Epidermal melanocyte (primary cell): ENCODE measurements around the gene OR51F2.
"Not testable (repeated sequence)": the region's sequence is repeated elsewhere in the genome, so short reads cannot be mapped to it uniquely, and the experiment has no call there.

Experiments
- DNase-seq: peaks from one replicate; pipeline ENCODE4 v3.0.0; 2011; ENCODE audit warnings: low spot score; ENCODE audit not compliant: insufficient read length

The OR51F2 gene, protein sequence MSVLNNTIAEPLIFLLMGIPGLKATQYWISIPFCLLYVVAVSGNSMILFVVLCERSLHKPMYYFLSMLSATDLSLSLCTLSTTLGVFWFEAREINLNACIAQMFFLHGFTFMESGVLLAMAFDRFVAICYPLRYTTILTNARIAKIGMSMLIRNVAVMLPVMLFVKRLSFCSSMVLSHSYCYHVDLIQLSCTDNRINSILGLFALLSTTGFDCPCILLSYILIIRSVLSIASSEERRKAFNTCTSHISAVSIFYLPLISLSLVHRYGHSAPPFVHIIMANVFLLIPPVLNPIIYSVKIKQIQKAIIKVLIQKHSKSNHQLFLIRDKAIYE

DNA sequence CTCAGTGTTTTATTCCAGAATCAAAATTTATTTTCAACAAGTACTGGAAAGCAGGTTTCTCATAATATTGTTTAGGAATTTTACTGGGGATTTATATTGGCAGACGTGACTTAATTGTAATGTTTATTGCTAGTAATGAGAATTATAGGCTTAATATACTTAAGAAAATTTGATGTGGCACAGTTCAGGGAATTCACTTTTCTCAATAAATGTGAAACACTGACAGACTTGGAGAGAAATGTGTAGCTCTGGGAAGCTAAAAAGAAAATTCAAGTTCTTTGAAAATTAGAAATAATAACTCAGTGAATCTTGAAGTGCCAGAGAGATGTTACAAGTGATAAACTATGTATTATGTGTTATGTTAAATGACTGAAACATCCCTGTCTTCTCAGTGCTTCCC is at the start of gene OR51F2:
TSS of gene OR51F2 (plus strand) at position 301 of the 400 bp plus-strand sequence. CDS start 101 bp downstream, outside the sequence.
- DNase-seq = no peak

DNA sequence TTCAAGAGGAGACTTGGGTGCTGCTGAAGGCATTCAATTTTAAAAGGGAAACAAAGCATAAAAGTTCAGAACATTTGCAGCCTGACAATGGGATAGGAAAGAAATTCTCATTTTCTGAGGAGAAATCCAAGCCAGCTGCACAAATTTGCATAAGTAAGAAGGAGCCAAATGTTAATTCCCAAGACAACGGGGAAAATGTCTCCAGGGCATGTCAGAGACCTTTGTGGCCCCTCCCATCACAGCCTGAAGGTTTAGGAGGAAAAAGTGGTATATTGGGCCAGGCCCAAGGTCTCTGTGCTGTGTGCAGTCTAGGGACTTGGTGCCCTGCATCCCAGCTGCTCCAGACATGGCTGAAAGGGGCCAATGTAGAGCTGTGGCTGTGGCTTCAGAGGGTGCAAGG is 38.7 kb upstream of the OR51F2 start:
- DNase-seq = no peak

DNA sequence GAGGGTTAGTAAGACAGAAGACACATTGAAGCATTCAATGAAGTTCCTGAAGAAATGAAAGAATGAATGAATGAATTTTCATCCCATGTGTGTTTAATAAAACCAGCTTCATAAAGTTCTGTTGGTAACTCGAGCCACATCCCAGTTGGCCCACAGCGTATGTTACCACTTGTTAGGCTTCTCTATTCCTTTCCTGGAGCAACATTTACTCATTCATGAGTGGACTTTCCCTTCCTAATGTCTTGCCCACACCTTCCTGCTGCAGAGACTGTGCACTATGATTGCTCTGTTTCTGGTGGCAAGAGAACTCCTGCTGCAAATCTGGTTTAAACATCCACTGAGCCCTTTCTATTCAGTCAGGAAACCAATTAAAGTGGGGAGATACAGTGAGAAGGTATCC is 23.9 kb upstream of the OR51F2 start:
- no peak for DNase-seq

DNA sequence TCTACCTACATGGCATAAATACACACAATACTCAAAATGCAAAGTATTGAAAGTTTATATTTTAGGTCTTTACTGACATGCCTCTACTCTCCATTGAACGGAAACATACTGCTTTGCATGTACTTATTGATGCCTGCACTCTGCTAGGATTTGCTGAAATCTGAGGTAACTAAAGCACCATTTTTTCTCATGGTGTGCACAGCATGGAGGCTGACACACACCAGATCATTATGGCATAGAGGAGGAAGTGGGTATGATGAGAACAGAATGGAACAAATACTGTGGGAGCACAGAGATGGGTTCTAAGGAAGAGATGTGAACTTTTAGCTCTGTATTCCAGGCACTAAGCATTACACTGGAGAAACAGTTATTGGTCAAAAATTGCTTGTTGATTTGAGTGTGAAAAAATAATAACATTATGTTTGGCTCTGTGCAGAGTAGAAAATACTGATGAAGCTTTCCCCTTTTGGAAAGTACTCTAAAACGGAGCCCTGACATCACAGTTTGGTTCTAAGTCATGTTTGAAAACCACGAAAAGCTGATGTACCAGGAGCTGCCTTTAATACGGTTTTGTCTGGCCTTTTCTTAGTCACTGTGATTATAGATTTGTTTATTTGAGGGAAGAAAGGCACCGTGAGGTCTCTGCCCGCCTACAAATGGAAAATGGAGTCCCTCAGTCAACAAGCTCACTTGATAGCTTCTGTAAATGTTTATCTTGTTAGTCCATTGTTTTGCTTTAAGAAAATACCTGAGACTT is 22.5 kb upstream of the OR51F2 start:
- no peak for DNase-seq

DNA sequence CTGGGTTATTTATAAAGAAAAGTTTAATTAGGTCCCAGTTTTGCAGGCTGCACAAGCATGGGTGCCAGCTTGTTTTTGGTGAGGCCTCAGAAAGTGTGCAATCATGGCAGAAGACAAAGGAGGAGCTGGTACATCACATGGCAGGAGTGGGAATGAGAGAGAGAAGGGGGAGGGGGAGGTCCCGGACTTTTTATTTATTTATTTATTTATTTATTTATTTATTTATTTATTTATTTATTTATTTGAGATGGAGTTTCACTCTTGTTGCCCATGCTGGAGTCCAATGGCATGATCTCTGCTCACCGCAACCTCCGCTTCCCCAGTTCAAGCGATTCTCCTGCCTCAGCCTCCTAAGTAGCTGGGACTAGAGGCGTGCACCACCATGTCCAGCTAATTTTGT is 19.8 kb upstream of the OR51F2 start:
- DNase-seq = not testable (repeated sequence)

DNA sequence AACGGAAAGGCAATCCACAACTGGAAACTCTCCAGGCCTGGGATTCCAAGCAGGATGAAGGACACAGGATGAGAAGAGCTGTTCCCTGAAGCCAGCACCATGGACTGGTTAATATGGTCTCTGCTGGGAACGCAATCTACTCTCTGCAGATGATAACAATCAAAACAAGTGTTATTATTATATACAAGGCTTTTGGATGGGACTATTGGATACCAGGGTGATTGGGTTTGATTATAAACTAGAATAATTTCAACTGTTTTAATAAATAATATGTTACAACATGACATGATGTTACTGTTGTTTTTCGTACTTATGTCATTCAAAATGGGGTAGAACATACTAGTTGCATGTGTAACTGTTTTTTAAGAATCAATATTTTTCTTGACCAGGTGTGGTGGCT is 16.8 kb upstream of the OR51F2 start, which contains the start of gene OR52R1:
TSS of gene OR52R1 (minus strand) at position 101 of the 400 bp plus-strand sequence. CDS start at position 101, 0 bp downstream.
- no peak for DNase-seq

DNA sequence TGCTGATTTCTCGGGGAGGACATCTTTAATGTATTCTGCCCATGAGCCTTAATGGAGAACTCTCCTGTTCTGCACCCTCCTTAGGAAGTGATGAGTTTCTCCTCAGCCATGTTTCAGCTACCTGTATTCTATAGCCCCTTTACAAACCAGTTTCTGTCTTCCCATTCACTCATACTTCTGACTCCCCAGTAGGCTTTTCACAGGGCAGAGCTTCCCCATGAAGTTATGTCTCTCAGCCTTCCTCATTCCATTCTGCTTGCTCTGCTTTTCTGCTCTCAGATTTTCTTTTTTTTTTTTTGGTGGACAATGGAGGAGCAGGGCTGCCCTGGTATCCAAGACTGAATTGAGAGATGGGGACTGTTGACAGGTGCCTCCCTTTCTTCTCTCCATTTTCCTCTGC is 12.6 kb upstream of the OR51F2 start:
- no peak for DNase-seq

DNA sequence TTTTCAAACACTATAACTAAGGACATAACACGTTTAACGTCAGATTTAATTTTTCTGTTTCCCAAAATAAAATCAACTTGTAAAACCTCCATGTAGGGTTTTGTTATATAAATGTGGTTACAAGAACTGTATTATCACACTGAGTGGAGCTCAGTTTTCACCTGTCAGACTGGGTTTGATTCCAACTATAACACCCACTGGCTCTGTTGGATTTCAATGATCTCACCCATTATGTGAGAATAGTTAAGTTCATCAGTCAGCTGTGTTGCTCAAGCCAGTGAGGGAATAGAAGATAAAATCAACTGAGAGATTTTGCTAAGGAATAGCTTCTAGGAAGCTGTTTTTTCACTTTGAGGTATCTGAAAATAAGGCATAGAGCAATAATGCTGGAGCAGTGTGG is 11.9 kb upstream of the OR51F2 start:
- no peak for DNase-seq

DNA sequence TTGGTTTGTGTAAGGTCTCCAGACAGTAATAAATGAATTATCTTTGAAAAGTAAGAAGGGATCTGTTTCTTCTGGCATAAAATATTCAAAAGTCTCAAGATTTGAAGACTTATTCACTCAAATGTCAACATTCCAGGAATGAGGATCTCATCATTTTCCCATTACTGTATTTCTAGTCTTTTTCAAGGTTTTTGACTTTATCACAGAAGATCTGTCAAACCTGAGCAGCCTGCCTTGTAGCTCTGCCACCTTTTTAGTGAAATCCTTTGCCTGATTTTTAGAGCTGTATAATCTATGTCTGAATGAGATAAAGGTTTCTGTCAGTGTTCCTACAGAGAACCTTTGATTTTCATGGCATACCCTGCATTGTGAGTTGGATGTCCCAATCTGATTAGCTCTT is 4.0 kb downstream of the OR51F2 start:
- DNase-seq = no peak

DNA sequence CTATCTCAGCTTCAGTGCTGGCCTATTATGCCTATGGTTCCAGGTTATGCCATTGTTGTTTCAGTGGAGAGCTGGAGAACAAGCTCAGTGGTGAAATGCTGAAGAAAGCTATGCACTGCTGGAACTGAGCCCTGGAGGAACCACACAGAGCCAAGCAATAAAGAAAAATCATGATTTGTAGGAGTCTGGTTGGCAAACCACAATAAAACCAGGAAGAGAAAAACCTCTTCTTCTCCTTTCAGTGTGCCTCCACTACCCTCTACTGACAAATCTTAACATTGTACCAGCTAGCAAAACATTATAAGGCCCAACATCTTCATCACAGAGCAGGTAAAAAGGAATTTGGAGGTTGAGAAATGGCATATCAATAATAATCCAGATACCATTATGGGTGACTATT is 5.3 kb downstream of the OR51F2 start:
- no peak for DNase-seq

DNA sequence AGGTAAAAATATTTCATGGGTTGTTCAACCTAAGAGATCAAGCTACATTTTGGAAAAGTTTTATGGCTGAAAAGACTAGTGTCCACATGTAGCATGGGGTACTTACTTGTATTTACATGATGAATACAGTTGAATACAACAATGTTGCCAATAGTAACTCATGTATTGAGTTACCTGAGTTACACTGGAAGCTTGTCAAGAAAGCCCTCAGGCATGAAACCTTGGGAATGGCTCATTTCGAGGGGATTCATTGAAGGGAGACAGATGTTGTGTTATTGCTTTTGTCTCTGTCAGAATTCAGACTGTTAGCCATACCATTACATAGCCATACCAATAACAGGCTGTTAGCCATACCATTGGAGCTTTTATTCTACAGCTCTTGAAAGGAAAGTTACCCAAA is 9.2 kb downstream of the OR51F2 start:
- DNase-seq = no peak

DNA sequence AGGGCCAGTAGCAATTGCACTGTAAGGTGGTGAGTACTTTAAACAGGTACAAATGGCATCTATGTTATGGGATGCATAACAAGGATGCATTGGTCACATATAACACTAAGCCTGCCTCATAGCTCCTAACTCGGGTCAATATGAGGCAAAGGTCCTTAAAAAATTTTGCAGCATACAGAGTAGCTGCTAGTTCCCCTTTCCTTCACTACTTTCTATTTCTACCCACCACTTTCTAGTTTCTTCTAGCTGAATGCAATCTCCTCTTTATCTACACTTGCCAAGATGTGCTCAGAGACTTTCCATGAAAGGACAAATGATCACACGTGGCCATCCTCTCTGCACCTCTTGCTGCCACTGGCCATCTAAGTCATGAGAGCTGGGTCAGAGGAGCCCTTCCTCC is 9.8 kb downstream of the OR51F2 start:
- no peak for DNase-seq

DNA sequence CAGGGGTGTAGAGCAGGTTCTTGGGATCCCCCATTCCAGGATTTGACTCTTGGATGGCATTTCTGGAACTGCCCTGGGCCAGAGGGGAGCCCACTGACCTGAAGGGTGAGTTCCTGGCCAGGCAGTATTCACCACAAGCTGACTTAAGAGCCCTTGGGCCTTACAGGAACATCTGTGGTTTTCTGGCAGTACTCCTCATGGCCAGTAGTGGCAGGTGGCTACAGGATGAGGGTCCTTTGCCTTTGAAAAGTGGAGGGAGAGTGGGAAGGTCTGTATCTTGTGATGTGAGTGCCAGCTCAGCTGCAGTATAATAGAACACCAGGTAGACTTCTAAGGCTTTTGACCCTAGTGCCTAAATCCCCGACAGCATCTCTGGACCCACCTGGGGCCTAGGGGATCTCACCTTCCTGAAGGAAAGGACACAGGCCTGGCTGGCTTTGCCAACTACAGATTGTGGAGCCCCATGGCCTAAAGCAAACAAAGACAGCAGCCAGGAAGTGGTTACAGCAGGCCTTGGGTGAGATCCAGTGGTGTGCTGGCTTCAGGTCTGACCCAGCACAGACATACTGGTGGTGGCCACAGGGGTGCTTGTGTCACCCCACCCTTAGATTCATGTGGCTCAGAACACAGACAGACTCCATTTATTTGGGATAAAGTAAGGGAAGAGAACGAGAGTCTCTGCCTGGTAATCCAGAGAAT is 18.9 kb downstream of the OR51F2 start:
- no peak for DNase-seq

DNA sequence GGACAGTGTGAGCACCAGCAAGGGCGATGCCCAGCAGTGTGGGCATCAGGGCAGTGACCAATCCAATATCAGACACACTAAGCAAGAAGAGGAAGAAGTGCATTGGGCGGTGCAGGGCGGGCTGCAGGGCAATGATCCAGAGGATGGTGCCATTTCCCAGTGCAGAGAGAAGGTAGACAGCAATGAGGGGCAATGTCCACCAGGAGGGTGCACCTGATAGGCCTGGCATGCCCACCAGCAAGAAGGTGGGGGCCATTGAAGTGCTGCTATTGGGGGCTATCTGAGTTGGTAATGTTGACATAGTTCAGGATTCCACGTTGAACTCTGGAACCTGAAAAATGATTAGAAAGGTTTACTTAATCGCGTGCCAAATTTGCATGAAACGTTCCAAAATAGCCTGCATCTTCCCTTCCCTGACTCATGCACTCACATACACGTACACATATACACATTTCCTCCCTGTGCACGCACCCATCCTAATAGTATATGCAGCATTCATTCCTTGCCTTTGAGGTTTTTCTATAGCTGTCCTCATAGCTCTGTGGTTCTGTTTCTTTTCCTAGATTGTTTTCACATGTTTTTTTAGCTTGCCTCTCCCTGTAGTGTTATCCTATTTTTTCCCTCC is 27.9 kb downstream of the OR51F2 start, which contains the start of gene OR51S1:
TSS of gene OR51S1 (minus strand) at position 301 of the 625 bp plus-strand sequence. CDS start at position 301, 0 bp downstream.
- DNase-seq = no peak

DNA sequence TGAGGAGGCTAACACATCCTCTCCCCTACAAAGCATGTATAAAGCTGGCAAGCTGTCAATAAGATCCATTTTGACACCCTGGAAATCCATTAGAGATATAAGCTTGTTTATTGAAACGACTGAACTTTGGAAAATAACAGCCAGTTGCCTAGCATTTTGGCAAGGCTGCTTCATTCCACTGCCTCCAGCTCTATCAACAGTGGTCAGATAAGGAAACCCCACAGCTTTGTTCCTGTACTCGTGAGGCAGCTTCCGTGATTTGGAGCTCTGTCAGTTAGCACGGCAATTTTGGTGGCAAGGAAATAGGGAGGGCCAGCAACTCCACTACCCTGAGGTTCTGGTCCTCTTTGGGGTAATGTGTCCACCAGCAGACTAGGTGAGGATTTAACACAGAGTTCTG is 29.9 kb downstream of the OR51F2 start:
- no peak for DNase-seq

DNA sequence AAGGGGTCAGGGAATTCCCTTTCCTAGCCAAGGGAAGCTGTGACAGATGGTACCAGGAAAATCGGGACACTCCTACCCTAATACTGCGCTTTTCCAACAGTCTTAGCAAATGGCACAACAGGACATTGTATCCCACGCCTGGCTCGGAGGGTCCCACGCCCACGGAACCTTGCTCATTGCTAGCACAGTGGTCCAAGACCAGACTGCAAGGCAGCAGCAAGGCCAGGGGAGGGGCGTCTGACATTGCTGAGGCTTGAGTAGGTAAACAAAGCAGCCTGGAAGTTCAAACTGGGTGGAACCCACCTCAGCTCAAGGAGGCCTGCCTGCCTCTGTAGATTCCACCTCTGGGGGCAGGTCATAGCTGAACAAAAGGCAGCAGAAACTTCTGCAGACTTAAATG is 33.2 kb downstream of the OR51F2 start:
- not testable (repeated sequence) for DNase-seq

DNA sequence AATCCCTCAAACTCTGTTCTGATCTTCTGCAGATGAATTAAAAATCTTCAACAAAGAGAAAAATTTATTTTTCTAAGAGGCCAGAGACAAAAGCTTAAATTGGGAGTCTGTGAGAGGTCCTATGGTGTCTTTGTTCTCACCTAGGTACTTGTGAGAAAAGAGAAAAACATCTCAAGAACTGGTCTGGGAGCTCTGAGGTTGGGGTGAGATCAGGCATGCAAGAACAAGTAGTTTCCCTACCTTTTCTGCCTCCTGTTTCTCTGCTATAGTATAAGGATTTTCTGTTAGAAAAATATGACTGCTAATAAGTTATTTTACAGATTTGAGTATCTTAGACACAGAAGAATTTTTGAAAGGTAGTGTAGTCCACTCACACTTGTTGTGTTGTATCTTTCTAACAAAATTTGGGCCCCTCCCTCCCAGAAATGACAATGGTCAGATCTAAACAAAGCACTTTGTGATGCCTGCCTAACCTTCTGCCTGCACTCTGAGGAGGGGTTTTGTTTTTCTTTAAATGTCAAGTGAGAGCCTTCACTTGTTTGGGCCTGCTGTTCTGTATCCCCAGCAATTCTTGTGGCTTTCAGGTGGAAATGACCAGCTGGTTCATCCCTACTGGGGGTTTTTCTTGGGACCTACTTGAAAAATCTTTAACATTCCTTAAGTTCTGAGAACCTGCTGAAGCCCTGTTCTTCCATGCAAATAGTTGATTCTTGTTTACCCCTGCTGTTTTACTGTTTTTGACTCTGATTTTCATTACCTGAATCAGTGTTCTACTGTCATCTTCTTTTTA is 41.5 kb downstream of the OR51F2 start:
- no peak for DNase-seq

DNA sequence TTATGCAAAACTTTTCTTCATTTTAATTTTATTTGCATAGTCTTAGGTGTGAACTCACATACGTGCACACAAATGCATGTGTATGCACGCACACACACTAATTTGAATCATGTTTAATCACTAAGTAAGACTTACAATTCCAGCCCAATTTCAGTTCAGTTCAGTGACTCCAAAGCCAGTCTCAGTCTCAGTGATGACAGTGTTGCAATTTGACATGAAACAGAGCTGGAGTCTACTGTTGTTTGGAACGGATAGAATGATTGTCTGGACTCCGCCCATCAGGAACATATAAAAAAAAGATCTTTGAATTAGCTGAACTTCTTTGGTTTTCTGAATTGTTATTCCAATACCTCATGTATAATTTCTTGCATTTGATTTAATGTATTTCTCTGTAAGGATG is 42.8 kb downstream of the OR51F2 start:
- DNase-seq = no peak

DNA sequence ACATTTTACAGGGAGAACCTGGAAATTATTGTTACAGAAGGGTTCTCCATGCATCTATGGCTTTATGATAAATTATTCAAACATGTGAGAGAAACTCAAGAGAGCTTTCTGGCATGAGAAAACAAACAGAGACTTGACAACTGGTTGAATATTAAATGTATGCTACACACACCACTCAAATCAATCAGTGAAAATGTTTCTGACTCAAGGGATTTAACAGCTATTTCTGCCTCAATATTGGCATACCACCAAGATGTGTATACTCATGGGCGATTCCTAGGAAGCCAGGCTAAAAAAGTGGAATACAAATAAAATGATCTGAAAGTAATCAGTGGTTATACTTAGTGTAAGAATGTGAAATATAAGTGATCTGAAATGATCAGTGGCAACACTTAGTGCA is 44.7 kb downstream of the OR51F2 start:
- no peak for DNase-seq
